GM23248 (cell line): ENCODE data around the gene NHP2. TPM values are rescaled to one million over a fixed set of nuclear protein-coding genes. Genes with fewer than 3 reads are reported as not detected.

Experiments
- DNase-seq: peaks from one replicate; pipeline ENCODE4 v3.0.0-alpha.2; 2015
- H2AFZ ChIP-seq: fragments of 200-600 bp; sonication (generic); 2 replicates; pipeline ENCODE4 v1.6.1; 2016; ENCODE audit warnings: antibody characterized with exemption
- H3F3A ChIP-seq: fragments of 200-600 bp; sonication (generic); 2 replicates; pipeline ENCODE4 v1.6.1; 2016; ENCODE audit warnings: mild to moderate bottlenecking, antibody characterized with exemption, mixed run types; ENCODE audit not compliant: insufficient read depth
- H3K27ac ChIP-seq: fragments of 200-600 bp; sonication (generic); 2 replicates; pipeline ENCODE4 v1.5.1; 2016; ENCODE audit warnings: mild to moderate bottlenecking
- H3K27me3 ChIP-seq: fragments of 200-600 bp; sonication (generic); replicated peaks from 2 replicates; pipeline ENCODE4 v1.6.1; 2016; ENCODE audit warnings: mild to moderate bottlenecking; ENCODE audit not compliant: insufficient read depth
- H3K36me3 ChIP-seq: fragments of 200-600 bp; sonication (generic); 2 replicates; pipeline ENCODE4 v1.6.1; 2016; ENCODE audit warnings: low read depth, mild to moderate bottlenecking
- H3K4me1 ChIP-seq: fragments of 200-600 bp; sonication (generic); 2 replicates; pipeline ENCODE4 v1.6.1; 2016; ENCODE audit warnings: mild to moderate bottlenecking; ENCODE audit not compliant: insufficient read depth
- H3K4me2 ChIP-seq: fragments of 200-600 bp; sonication (generic); one replicate; pipeline ENCODE4 v1.6.1; 2016; ENCODE audit warnings: mild to moderate bottlenecking; ENCODE audit not compliant: unreplicated experiment
- H3K4me3 ChIP-seq: fragments of 200-600 bp; sonication (generic); 2 replicates; pipeline ENCODE4 v1.5.1; 2016; ENCODE audit warnings: mild to moderate bottlenecking
- H3K79me2 ChIP-seq: fragments of 200-600 bp; sonication (generic); 2 replicates; pipeline ENCODE4 v1.6.1; 2016; ENCODE audit warnings: mild to moderate bottlenecking; ENCODE audit not compliant: insufficient read depth
- H3K9ac ChIP-seq: fragments of 200-600 bp; sonication (generic); 2 replicates; pipeline ENCODE4 v1.6.1; 2016; ENCODE audit warnings: mild to moderate bottlenecking
- H3K9me2 ChIP-seq: fragments of 200-600 bp; sonication (generic); 2 replicates; pipeline ENCODE4 v1.6.1; 2016; ENCODE audit warnings: mixed run types, mild to moderate bottlenecking, moderate library complexity; ENCODE audit not compliant: insufficient read depth
- H3K9me3 ChIP-seq: fragments of 200-600 bp; sonication (generic); one replicate; pipeline ENCODE4 v1.6.1; 2017; ENCODE audit warnings: low read depth
- H4K20me1 ChIP-seq: fragments of 200-600 bp; sonication (generic); 2 replicates; pipeline ENCODE4 v1.6.0; 2016; ENCODE audit not compliant: insufficient read depth
- EZH2 ChIP-seq: fragments of 200-600 bp; sonication (generic); IDR thresholded peaks from 2 replicates; pipeline ENCODE4 v1.6.1; 2018; ENCODE audit warnings: antibody characterized with exemption, mild to moderate bottlenecking; ENCODE audit not compliant: insufficient read depth, poor library complexity, severe bottlenecking
- EZH2phosphoT487 ChIP-seq: fragments of 200-600 bp; sonication (generic); IDR thresholded peaks from 2 replicates; pipeline ENCODE4 v1.6.1; 2018; ENCODE audit warnings: antibody characterized with exemption, moderate library complexity, mild to moderate bottlenecking, low read depth; ENCODE audit not compliant: insufficient read depth
- WGBS, 2 experiments: methylation state at CpG; one replicate each; pipeline ENCODE4 v1.1.6; 2015 to 2017; ENCODE audit warnings: low lambda C conversion rate in 2 of 2, low coverage in 1 of 2; ENCODE audit errors: missing lambda C conversion rate in 2 of 2; 5-methylcytosine and 5-hydroxymethylcytosine counted together
- in situ Hi-C: fragments of 300-500 bp; cut with MboI; formaldehyde crosslinking; loops from 2 replicates; pipeline ENCODE4 v1.15.0; 2020
- polyA plus RNA-seq: library from polyadenylated mRNA; unstranded; fragments of >200 nt; fragmentation: Nextera tagmentation; extraction: Ambion mirVana; gene quantifications from 2 replicates; pipeline ENCODE4 v1.2.1, GENCODE V29; 2016
- total RNA-seq: library from RNA; depleted of rRNA; stranded (reverse); fragments of >200 nt; shearing (Covaris generic); gene quantifications from 2 replicates; pipeline ENCODE4 v1.2.3, GENCODE V29; 2014

Gene NHP2
- total and polyA plus RNA-seq, 2 experiments from 2014 or later = 203 to 232 TPM

- no peak for DNase-seq
- H3K27ac ChIP-seq = no peak overlapping the region
- no peak overlapping the region for H2AFZ ChIP-seq
Observed at GRCh38 chr5:178143901-178144300, 9.8 kb downstream of the NHP2 start.

GRCh38 chr5:178143246-178143645 lies 10.4 kb downstream of the NHP2 start:
- Histone ChIP-seq H3K79me2 (no peaks in the 10 kb centered on the region), H3K4me1 (no peaks in the 10 kb centered on the region), H3K9me2 (no peaks in the 10 kb centered on the region), H3K4me2 (no peak overlapping the region), H2AFZ (no peak overlapping the region), H3K36me3 (peaks cover 8% of the 10 kb centered on the region), H3K4me3 (no peak overlapping the region), H4K20me1 (no peaks in the 10 kb centered on the region), H3K27ac (no peak overlapping the region), H3K27me3 (no peaks in the 10 kb centered on the region), H3K9me3 (no peaks in the 10 kb centered on the region), H3K9ac (no peak overlapping the region), H3F3A (peaks cover 11% of the 10 kb centered on the region; the same call in 1 of the 2 replicates)
- DNase-seq = no peak
- WGBS, 2 experiments = 85 to 90% methylated on average over 6 of the region's 6 CpGs
- TF ChIP-seq EZH2phosphoT487 (no peak), EZH2 (no peak)
- in situ Hi-C loops = no loop called here

More at GRCh38 chr5:178143901-178144300, 9.8 kb downstream of the NHP2 start:
- H3F3A ChIP-seq = peaks cover 11% of the 10 kb centered on the region; the same call in 1 of the 2 replicates
- WGBS, 2 experiments = 53 to 60% methylated on average over 10 of the region's 10 CpGs
- no peaks in the 10 kb centered on the region for H4K20me1 ChIP-seq
- no peaks in the 10 kb centered on the region for H3K27me3 ChIP-seq
- no peaks in the 10 kb centered on the region for H3K9me2 ChIP-seq
- no peaks in the 10 kb centered on the region for H3K79me2 ChIP-seq
- no peak overlapping the region for H3K4me2 ChIP-seq
- in situ Hi-C loops = no loop called here
- no peak for TF ChIP-seq EZH2
- TF ChIP-seq EZH2phosphoT487 = no peak
- H3K9ac ChIP-seq = no peak overlapping the region
- H3K36me3 ChIP-seq = peaks cover 14% of the 10 kb centered on the region
- no peaks in the 10 kb centered on the region for H3K9me3 ChIP-seq
- no peaks in the 10 kb centered on the region for H3K4me1 ChIP-seq
- no peak overlapping the region for H3K4me3 ChIP-seq

GRCh38 chr5:178142642-178143041 lies 11.0 kb downstream of the NHP2 start:
- H4K20me1 ChIP-seq = no peaks in the 10 kb centered on the region
- in situ Hi-C loops = no loop called here
- H3K36me3 ChIP-seq = peaks cover 5% of the 10 kb centered on the region
- H3K79me2 ChIP-seq = no peaks in the 10 kb centered on the region
- H3K9ac ChIP-seq = no peak overlapping the region
- no peak overlapping the region for H3K27ac ChIP-seq
- no peaks in the 10 kb centered on the region for H3K4me1 ChIP-seq
- H3K4me2 ChIP-seq = no peak overlapping the region
- no peak overlapping the region for H2AFZ ChIP-seq
- no peaks in the 10 kb centered on the region for H3K9me2 ChIP-seq
- H3F3A ChIP-seq = peaks cover 11% of the 10 kb centered on the region; the same call in 1 of the 2 replicates
- DNase-seq = no peak
- WGBS, 2 experiments = 91 to 92% methylated on average over 20 of the region's 20 CpGs
- TF ChIP-seq EZH2 = no peak
- TF ChIP-seq EZH2phosphoT487 = no peak
- no peak overlapping the region for H3K4me3 ChIP-seq
- H3K9me3 ChIP-seq = no peaks in the 10 kb centered on the region
- H3K27me3 ChIP-seq = no peaks in the 10 kb centered on the region

GRCh38 chr5:178141550-178141949 lies 12.1 kb downstream of the NHP2 start:
- H3K4me2 ChIP-seq = no peak overlapping the region
- 0 out of 2 replicates have a peak, but pooled peaks cover 6% of the 10 kb centered on the region for H3F3A ChIP-seq
- H3K9me3 ChIP-seq = no peaks in the 10 kb centered on the region
- no peaks in the 10 kb centered on the region for H3K9me2 ChIP-seq
- DNase-seq = no peak
- peaks cover 5% of the 10 kb centered on the region for H3K36me3 ChIP-seq
- H3K27ac ChIP-seq = no peak overlapping the region
- in situ Hi-C loops = no loop called here
- H3K27me3 ChIP-seq = no peaks in the 10 kb centered on the region
- H3K9ac ChIP-seq = no peak overlapping the region
- no peak overlapping the region for H2AFZ ChIP-seq
- no peaks in the 10 kb centered on the region for H3K79me2 ChIP-seq
- WGBS, 2 experiments = 94 to 97% methylated on average over 4 of the region's 4 CpGs
- TF ChIP-seq EZH2phosphoT487 = no peak
- TF ChIP-seq EZH2 = no peak
- H4K20me1 ChIP-seq = no peaks in the 10 kb centered on the region
- no peaks in the 10 kb centered on the region for H3K4me1 ChIP-seq
- H3K4me3 ChIP-seq = no peak overlapping the region

- Histone ChIP-seq H4K20me1 (no peaks in the 10 kb centered on the region), H3K27me3 (no peaks in the 10 kb centered on the region), H3F3A (no peaks in the 10 kb centered on the region), H3K4me3 (no peak overlapping the region), H3K36me3 (peaks cover 5% of the 10 kb centered on the region), H3K9me3 (no peaks in the 10 kb centered on the region), H3K79me2 (no peaks in the 10 kb centered on the region), H3K4me2 (no peak overlapping the region), H3K9ac (no peak overlapping the region), H2AFZ (no peak overlapping the region), H3K4me1 (no peaks in the 10 kb centered on the region), H3K9me2 (no peaks in the 10 kb centered on the region), H3K27ac (no peak overlapping the region)
- WGBS, 2 experiments = 79 to 81% methylated on average over 12 of the region's 12 CpGs
- DNase-seq = no peak
- in situ Hi-C loops = no loop called here
- TF ChIP-seq EZH2phosphoT487 (no peak), EZH2 (no peak)
Observed at GRCh38 chr5:178137991-178138390, 15.7 kb downstream of the NHP2 start.
